ENCODE data around the gene CAPS2. TPM values are rescaled to one million over a fixed set of nuclear protein-coding genes. Genes with fewer than 3 reads are reported as not detected.

The CAPS2 gene
- total and polyA plus RNA-seq, 7 donors = 1.1 to 17.8 (median 7.7) TPM

DNA sequence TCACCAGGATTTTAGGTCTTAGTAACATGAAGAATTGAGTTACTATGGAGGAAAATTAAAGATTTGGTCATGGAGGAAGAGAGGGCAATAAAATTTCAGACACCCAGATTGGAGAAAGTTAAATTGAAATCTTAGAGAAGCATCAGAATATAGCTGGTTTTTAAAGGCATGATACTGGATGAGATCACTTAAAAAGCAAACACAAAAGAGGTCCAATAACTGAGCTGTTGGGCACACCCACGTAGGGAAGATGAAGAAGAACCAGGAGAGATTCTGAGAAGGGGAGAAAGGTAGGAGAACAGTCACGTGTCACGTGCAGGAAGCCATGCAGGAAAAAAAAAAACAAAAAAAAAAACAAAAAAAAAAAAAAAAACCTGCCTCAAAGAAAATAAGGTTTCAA, 18.8 kb downstream of the CAPS2 start:
- 67 to 75% methylated on average over 3 of the region's 3 CpGs for WGBS, 2 donors
- Histone ChIP-seq H3K36me3 (no peaks in the 10 kb centered on the region), H3K4me3 (no peak overlapping the region), H3K27ac (no peak overlapping the region), H3K9me3 (no peaks in the 10 kb centered on the region), H3K4me1 (no peaks in the 10 kb centered on the region), H3K27me3 (no peaks in the 10 kb centered on the region)
- no peak for DNase-seq
- TF ChIP-seq, protein P1, sequence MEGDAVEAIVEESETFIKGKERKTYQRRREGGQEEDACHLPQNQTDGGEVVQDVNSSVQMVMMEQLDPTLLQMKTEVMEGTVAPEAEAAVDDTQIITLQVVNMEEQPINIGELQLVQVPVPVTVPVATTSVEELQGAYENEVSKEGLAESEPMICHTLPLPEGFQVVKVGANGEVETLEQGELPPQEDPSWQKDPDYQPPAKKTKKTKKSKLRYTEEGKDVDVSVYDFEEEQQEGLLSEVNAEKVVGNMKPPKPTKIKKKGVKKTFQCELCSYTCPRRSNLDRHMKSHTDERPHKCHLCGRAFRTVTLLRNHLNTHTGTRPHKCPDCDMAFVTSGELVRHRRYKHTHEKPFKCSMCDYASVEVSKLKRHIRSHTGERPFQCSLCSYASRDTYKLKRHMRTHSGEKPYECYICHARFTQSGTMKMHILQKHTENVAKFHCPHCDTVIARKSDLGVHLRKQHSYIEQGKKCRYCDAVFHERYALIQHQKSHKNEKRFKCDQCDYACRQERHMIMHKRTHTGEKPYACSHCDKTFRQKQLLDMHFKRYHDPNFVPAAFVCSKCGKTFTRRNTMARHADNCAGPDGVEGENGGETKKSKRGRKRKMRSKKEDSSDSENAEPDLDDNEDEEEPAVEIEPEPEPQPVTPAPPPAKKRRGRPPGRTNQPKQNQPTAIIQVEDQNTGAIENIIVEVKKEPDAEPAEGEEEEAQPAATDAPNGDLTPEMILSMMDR (IDR thresholded peaks at IDR 0.05) = no peak
- TF ChIP-seq POLR2AphosphoS5 (IDR thresholded peaks at IDR 0.05) = no peak
- no peak for TF ChIP-seq POLR2A (IDR thresholded peaks at IDR 0.05)
- TF ChIP-seq EP300 (IDR thresholded peaks at IDR 0.05) = no peak
- intact Hi-C loops (cut with DNase I) = no loop called here

DNA sequence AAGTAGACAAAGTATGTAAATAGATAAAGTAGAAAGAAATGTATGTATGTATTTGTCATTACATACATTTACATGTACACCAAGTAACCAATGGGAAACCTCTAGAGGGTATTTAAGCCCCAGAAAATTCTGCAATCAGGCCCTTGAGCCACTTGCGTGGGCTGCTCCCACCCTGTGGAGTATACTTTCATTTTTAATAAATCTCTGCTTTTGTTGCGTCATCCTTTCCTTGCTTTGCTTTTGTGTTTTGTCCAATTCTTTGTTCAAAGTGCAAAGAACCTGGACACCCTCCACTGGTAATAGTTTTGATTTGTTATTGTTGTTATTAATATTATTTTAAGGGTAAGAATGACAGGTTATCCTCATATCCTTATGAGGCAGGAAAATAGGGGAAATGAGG, 21.8 kb downstream of the CAPS2 start:
- Histone ChIP-seq H3K4me1 (no peaks in the 10 kb centered on the region), H3K27me3 (no peaks in the 10 kb centered on the region), H3K4me3 (no peak overlapping the region), H3K27ac (no peak overlapping the region), H3K9me3 (no peaks in the 10 kb centered on the region), H3K36me3 (peaks cover 0 to 10% (median 0%) of the 10 kb centered on the region in 4 donors)
- no peak for DNase-seq
- intact Hi-C loops (cut with DNase I) = no loop called here
- TF ChIP-seq, protein P1 (IDR thresholded peaks at IDR 0.05) = no peak
- TF ChIP-seq POLR2AphosphoS5 (IDR thresholded peaks at IDR 0.05) (no peak), POLR2A (IDR thresholded peaks at IDR 0.05) (no peak), EP300 (IDR thresholded peaks at IDR 0.05) (no peak)
- WGBS, 2 donors = 94 to 97% methylated on average over 2 of the region's 2 CpGs

DNA sequence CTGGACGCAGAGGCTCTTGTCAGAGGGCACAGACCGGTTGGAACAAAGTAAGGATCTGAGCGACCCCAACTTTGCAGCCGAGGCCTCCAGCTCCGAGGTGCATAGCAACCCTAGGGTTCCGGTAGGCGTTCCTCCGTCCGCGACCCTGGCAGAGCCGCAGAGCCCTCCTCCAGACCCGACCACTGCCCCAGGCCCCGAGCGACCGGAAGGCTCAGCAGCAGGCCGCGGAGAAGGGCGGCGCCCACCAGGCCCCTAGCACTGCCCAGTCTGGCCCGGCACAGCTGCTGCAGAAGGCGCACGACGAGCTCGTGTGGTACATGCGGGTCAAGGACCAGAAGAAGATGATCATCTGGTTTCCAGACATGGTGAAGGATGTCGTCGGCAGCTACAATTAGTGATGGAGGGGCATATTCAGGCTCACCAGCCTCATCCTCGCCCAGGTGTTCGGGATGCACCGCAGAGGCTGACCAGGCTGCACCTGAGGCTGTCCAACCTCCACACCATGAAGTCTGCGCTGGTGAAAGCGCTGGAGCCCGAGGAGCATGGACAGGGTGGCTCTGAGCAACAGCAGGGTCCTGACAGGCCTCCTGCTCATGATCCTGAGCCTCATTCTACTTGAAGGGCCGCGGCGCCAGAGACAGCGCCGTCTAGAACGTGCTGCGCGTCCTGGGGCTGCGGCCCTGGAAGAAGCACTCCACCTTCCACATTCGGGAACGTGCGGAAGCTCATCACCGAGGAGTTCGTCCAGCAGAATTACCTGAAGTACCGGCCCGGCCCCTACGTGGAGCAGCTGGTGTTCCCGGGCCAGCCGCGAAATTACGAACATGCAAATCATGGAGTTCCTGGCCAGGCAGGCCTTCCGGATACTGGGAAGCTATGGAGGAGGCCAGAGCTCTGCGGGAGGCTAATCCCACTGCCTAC, 24.5 kb downstream of the CAPS2 start:
- TF ChIP-seq POLR2AphosphoS5 (IDR thresholded peaks at IDR 0.05) (no peak), EP300 (IDR thresholded peaks at IDR 0.05) (no peak), POLR2A (IDR thresholded peaks at IDR 0.05) (no peak)
- TF ChIP-seq, protein P1 (IDR thresholded peaks at IDR 0.05) = no peak
- Histone ChIP-seq H3K27me3 (no peaks in the 10 kb centered on the region), H3K27ac (no peak overlapping the region), H3K36me3 (peaks cover 0 to 10% (median 0%) of the 10 kb centered on the region in 4 donors), H3K4me1 (no peaks in the 10 kb centered on the region), H3K4me3 (no peak overlapping the region), H3K9me3 (no peaks in the 10 kb centered on the region)
- 94 to 96% methylated on average over 56 of the region's 56 CpGs for WGBS, 2 donors
- intact Hi-C loops (cut with DNase I) = no loop called here
- DNase-seq = peak; percentile 55

DNA sequence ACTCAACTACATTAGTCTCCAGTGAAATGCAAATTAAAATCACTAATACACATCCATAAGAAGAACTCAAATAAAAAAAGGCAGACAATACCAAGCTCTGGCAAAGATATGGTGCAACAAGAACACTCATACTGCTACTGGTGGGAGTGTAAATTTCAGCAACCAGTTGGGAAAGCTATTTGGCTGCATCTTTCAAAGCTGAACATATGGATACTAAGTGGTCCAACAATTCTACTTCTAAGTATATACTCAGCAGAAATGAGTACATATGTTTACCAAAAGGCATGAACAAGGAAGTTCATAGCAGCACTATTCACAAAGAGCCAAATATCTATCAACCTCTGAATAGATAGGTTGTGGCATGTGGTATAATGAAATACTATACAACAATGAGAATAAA, 27.3 kb downstream of the CAPS2 start:
- Histone ChIP-seq H3K36me3 (peaks cover 0 to 10% (median 0%) of the 10 kb centered on the region in 4 donors), H3K4me3 (no peak overlapping the region), H3K27me3 (no peaks in the 10 kb centered on the region), H3K4me1 (no peaks in the 10 kb centered on the region), H3K9me3 (no peaks in the 10 kb centered on the region), H3K27ac (no peak overlapping the region)
- no peak for DNase-seq
- intact Hi-C loops (cut with DNase I) = no loop called here
- no peak for TF ChIP-seq EP300 (IDR thresholded peaks at IDR 0.05)
- TF ChIP-seq POLR2A (IDR thresholded peaks at IDR 0.05) = no peak
- no peak for TF ChIP-seq POLR2AphosphoS5 (IDR thresholded peaks at IDR 0.05)
- TF ChIP-seq, protein P1 (IDR thresholded peaks at IDR 0.05) = no peak

Data from sigmoid colon (tissue), 7 donors.